HUES6 (cell line): ENCODE measurements around the gene BAIAP2.

Source experiments
- H3K27ac ChIP-seq: 2 replicates; pipeline ENCODE4 v1.7.0; 2013; ENCODE audit warnings: low read depth, mild to moderate bottlenecking, low read length, inconsistent platforms
- H3K27me3 ChIP-seq: 2 replicates; pipeline ENCODE4 v1.6.1; 2013; ENCODE audit warnings: low read length; ENCODE audit not compliant: control insufficient read depth, insufficient read depth
- H3K36me3 ChIP-seq: 2 replicates; pipeline ENCODE4 v1.6.1; 2013; ENCODE audit warnings: low read length; ENCODE audit not compliant: control insufficient read depth, insufficient read depth
- H3K4me1 ChIP-seq: 2 replicates; pipeline ENCODE4 v1.6.1; 2013; ENCODE audit warnings: low read length; ENCODE audit not compliant: control insufficient read depth, insufficient read depth
- H3K4me3 ChIP-seq: 2 replicates; pipeline ENCODE4 v1.5.1; 2013; ENCODE audit warnings: low read depth, low read length
- H3K9ac ChIP-seq: one replicate; pipeline ENCODE4 v1.6.1; 2013; ENCODE audit warnings: mild to moderate bottlenecking, low read length
- H3K9me3 ChIP-seq: 2 replicates; pipeline ENCODE4 v1.6.1; 2013; ENCODE audit warnings: low read depth, low read length; ENCODE audit not compliant: control insufficient read depth, insufficient read depth

Gene BAIAP2

DNA sequence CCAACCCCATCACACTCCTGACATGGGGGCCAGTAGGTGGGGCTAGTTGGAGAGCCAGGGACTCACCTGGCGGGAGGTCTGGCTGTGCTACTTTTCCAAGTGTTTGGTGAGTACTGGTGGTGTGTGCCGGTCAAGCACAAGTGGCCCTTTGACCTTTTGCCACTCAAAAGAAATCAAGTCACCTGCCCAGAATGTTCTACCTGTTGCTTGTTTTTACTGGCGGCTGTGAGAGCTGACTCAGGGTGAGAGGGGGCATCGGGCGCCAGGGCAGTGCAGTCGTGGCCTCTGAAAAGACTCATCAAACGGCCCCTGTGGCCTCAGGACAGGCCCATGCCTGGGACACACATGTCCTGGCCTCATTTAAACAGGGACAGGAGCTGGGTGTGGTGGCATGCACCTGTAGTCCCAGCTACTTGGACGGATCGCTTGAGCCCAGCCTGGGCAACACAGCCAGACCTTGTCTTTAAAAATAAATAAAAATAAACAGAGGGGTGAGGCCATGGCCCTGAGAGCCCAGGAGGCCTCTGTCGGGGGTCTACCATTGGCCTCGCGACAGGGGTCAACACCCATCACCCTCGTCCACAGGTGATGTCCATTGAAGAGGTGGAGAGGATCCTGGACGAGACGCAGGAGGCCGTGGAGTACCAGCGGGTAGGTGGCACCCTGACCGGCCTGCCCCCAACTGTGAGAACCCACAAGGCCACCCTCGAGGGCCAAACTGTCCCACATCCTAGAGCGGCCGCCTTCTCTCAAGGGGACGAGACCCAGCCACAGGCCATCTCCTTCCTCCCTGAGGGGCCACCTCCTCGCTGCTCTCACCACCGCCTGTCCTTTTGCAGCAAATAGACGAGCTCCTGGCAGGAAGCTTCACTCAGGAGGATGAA, 38.3 kb upstream of the BAIAP2 start:
- H3K9ac ChIP-seq, result no peak overlapping the region
- H3K4me1 ChIP-seq, result peaks cover 5% of the 10 kb centered on the region
- no peak overlapping the region for H3K27ac ChIP-seq
- no peaks in the 10 kb centered on the region for H3K9me3 ChIP-seq
- peaks cover 51% of the 10 kb centered on the region for H3K36me3 ChIP-seq
- no peak overlapping the region for H3K4me3 ChIP-seq
- peaks cover 10% of the 10 kb centered on the region; the same call in 1 of the 2 replicates for H3K27me3 ChIP-seq

DNA sequence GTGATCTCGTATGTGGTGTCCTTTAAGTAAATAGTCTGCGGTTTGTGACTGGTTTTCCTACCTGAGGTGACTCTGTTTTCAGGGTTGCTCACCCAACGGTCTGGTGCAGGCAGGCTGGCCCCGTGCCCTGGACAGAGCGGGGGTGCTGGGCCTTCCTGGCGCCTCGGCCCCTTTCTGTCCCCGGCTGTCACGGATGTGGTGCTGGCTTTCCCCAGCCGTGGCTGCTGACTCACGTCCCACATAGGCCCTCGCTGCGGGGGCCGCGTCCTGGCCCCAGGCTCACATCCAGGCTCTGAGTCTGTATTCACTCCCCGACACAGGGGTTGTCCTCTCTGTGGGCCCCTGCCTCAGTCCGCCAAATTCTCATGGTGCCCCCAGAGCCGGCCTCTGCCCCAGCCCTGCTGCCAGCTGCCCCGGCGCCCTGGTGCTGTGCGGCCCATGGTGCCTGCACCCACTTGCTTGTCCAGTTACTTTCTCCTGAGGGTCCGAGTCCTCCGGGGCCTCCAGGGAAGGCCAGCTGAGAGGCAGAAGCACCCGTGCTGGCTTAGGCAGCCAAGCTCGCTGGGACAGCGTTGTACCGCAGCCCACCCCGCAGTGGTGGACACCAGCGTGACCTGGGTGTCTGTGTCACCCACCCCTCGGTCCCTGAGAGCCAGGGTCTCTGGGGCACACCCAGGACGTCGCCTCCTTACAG, 37.4 kb upstream of the BAIAP2 start:
- Histone ChIP-seq H3K4me3 (no peak overlapping the region), H3K27me3 (peaks cover 11% of the 10 kb centered on the region), H3K9me3 (no peaks in the 10 kb centered on the region), H3K9ac (no peak overlapping the region), H3K27ac (no peak overlapping the region), H3K4me1 (peaks cover 4% of the 10 kb centered on the region), H3K36me3 (peaks cover 51% of the 10 kb centered on the region)

DNA sequence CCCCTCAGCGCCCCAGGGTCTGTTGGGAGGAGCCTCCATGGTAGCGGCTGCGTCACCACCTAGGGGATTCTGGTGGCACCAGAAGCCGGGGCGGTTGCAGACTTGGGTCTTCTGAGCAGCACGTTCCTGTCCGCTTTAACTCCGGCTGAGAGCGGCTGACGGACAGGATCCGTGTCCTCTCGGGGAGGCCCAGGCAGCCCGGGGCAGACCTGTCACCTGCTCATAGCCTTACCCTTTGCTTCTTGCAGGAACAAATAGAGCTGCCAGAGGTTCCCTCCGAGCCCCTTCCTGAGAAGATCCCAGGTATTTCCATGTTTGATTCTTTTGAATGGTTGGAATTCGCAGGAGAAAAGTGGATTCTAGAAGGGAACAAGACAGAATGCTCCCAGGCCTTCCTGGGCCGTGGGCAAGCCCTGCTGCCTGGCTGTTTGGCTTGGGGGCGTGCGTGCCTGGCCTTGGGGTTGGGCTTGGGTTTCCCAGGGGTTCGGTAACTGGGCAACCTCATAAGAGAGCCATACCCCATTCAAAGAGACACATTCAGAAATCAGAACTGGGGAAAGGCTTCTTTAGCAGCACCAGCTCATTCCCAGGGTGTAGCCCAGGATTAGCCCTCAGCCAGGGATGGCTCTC, 36.7 kb upstream of the BAIAP2 start:
- no peak overlapping the region for H3K4me3 ChIP-seq
- H3K36me3 ChIP-seq, result peaks cover 51% of the 10 kb centered on the region
- no peaks in the 10 kb centered on the region for H3K9me3 ChIP-seq
- H3K27me3 ChIP-seq, result peaks cover 13% of the 10 kb centered on the region
- H3K4me1 ChIP-seq, result no peaks in the 10 kb centered on the region
- H3K27ac ChIP-seq, result no peak overlapping the region
- H3K9ac ChIP-seq, result no peak overlapping the region

DNA sequence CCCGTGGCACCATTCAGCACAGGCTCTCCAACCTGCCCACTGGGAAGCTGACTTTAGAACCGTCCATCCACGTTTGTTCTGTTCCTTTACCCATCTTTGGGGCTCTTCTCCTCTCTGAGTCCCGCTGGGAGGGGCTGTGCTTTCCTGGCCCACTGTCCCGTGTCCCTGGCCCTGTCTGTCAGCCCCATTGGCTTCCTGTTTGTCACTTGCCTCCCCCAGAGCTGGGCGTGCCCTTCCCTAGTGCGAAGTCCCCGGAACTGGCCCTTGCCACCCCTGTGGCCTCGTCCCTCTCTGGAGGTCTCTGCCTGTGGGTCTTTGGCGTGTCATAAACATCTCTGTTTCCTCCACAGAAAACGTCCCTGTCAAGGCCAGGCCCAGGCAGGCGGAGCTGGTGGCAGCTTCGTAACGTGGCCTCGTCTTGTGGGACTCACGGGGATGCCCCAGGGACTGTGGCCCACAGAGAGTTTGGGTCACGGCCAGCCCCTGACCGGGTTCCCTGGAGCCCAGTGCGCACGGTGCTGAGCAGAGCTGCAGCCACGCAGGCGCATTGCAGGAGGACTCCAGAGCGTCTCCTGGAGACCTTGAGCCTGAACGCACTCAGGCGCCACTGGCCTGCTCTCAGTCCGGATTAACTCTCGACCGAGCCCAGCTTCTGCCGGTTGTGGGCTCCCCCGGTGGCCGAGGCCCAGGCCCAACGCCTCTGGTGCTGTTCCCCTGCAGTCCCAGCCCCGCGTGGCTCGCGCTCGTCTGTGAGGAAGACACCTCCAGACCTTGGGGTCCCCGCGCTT, 36.0 kb upstream of the BAIAP2 start:
- Histone ChIP-seq H3K27me3 (peaks cover 20% of the 10 kb centered on the region), H3K9ac (no peak overlapping the region), H3K4me3 (no peak overlapping the region), H3K27ac (no peak overlapping the region), H3K36me3 (peaks cover 51% of the 10 kb centered on the region), H3K9me3 (no peaks in the 10 kb centered on the region), H3K4me1 (no peaks in the 10 kb centered on the region)

DNA sequence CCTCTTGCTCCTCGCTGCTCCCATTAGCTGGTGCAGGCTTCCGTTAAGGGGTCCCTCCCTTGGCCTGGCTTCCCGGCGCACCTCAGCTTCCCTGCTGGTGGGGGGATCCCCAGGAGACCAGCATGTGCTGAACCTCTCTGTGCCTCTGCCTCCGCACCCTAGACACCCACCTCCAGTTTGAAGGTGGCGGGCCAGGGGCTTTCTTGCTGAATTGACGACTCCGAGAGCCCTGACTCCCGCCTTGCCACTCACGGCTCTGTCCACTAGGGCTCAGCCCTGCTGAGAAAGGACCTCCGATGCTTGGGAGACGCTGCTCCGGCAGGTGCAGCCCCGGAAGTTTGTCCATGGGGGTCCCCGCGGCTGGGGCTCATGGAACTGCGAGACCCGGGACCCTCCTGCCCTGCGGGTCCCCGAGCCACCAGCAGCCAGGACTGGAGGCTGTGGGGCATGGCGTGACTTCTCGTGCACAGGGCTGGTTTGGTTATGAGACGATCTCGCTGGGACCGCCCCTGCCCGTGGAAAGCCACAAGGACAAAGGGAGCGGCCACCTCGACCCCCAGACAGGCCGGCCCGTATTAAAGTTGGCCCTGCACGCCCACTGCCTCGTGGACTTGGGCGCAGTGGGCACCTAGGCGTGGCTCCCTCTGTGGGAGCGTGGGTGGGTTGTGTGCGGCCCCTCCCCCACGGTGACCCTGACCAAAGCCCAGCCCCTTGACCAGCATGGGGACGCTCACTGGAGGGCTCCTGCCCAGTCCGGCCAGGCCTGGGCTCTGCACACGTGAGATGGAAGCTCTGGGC, 35.2 kb upstream of the BAIAP2 start:
- 0 out of 2 replicates have a peak, but pooled peaks cover 3% of the 10 kb centered on the region for H3K4me1 ChIP-seq
- H3K27ac ChIP-seq, result no peak overlapping the region
- peaks cover 51% of the 10 kb centered on the region for H3K36me3 ChIP-seq
- H3K27me3 ChIP-seq, result peaks cover 26% of the 10 kb centered on the region
- no peak overlapping the region for H3K4me3 ChIP-seq
- H3K9ac ChIP-seq, result no peak overlapping the region
- H3K9me3 ChIP-seq, result no peaks in the 10 kb centered on the region

DNA sequence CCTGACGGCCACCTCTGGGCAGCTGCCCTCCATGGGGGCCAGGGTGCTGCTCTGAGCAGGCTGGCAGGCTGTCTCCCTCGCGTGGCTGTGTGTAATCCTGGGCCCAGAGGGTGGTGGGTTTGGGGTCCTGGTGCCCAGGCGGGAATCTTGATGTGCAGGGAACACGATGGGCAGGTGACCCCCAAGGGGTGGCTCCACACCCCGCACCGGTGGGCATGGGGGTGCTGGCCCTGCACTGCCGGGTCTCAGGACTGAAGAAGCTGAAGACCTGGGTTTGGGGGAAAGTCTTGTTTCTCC, 34.7 kb upstream of the BAIAP2 start:
- Histone ChIP-seq H3K9ac (no peak overlapping the region), H3K27ac (no peak overlapping the region)

DNA sequence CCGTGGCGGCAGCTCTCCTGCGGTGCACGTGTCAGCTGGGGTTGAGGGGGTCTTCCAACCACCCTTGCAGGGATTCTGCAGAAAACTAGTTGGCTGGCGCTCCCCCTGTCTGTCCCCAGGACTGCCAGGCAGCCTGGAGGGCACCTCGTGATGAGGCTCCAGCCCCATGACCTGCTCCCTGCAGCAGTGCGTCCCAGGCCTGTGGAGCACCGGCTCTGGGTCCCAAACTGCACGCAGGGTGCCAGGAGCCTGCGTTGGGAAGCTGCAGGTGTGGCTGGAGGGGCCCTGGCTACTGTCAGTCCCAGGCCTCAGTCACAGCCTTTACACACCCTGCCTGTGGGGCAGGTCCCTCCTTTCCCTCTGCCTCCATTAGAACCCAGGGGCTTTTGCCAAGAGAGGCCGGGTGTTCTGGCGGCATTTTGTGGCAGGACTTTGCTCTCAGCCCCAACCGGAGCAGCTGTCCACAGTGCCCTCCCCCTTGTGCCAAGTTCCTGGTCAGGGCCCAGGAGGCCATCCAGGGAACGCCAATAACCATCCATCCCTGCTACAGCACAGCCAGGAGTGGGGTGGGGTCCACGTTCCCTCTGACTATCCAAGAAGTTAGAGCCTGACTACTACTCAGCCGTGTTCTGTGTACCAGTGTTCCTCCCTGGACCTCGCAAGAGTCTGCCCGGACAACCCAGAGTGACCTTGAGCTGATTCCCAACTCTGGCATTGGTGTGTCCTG, 34.2 kb upstream of the BAIAP2 start:
- Histone ChIP-seq H3K36me3 (peaks cover 42% of the 10 kb centered on the region), H3K4me1 (0 out of 2 replicates have a peak, but pooled peaks cover 3% of the 10 kb centered on the region), H3K4me3 (no peak overlapping the region), H3K27me3 (peaks cover 36% of the 10 kb centered on the region), H3K9me3 (no peaks in the 10 kb centered on the region), H3K9ac (no peak overlapping the region), H3K27ac (no peak overlapping the region)

More for the DNA sequence above, 34.7 kb upstream of the BAIAP2 start:
- H3K9me3 ChIP-seq, result no peaks in the 10 kb centered on the region
- H3K36me3 ChIP-seq, result peaks cover 47% of the 10 kb centered on the region
- H3K27me3 ChIP-seq, result peaks cover 31% of the 10 kb centered on the region
- H3K4me3 ChIP-seq, result no peak overlapping the region
- 0 out of 2 replicates have a peak, but pooled peaks cover 3% of the 10 kb centered on the region for H3K4me1 ChIP-seq

DNA sequence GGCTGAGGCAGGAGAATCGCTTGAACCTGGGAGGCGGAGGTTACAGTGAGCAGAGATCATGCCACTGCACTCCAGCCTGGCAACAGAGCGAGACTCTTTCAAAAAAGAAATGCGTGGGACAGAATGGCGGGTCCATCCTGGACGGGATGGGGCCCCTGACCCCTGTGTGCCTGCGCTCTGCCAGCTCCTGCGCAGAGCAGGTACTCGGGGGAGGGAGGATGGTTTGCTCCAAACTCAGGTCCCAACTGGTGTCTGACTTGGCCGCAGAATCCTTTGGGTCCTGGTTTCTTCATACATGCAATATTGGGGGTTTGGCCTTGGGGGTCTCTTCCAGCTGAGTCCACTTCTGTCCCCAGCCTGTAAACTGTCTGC, 33.0 kb upstream of the BAIAP2 start:
- H3K4me1 ChIP-seq, result 0 out of 2 replicates have a peak, but pooled peaks cover 3% of the 10 kb centered on the region
- H3K36me3 ChIP-seq, result peaks cover 33% of the 10 kb centered on the region
- no peak overlapping the region for H3K27ac ChIP-seq
- H3K27me3 ChIP-seq, result peaks cover 48% of the 10 kb centered on the region
- H3K9me3 ChIP-seq, result no peaks in the 10 kb centered on the region
- H3K4me3 ChIP-seq, result no peak overlapping the region
- H3K9ac ChIP-seq, result no peak overlapping the region

DNA sequence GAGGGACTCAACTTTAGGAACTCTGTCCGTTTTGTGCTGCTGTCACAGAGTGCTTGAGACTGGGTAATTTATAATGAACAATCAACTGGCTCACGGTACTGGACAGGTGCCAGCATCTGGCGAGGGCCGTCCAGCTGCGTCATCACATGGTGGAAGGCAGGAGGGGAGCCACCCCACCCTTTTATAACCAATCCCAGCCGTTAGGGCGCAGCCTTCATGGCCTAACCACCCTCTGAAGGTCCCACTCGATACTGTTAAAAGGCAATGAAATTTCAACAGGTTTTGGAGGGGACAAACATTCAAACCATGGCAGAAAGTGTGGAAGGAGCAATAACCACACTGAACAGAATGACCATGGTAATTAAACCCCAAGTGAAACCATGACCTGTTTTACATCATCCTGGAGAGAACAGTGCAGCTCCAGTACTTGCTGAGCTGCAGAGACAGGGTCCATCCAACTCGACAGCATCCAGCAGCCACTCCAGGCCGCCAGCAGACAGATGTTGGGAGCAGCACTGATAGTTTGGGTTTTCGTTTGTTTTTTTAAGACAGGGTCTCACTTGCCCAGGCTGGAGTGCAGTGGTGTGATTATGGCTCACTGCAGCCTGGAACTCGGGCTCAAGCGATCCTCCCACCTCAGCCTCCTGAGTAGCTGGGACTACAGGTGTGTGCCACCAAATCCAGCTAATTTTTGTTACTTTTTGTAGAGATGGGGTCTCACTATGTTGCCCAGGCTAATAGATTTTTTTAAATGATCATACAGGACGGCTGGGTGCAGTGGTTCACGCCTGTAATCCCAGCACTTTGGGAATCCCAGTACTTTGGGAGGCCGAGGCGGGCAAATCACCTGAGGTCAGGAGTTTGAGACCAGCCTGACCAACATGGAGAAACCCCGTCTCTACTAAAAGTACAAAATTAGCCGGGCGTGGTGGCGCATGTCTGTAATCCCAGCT, 32.3 kb upstream of the BAIAP2 start:
- Histone ChIP-seq H3K27ac (no peak overlapping the region), H3K9ac (no peak overlapping the region), H3K4me1 (0 out of 2 replicates have a peak, but pooled peaks cover 3% of the 10 kb centered on the region), H3K36me3 (peaks cover 26% of the 10 kb centered on the region), H3K4me3 (no peak overlapping the region), H3K9me3 (no peaks in the 10 kb centered on the region), H3K27me3 (peaks cover 53% of the 10 kb centered on the region)
